ENCODE data around the gene GBF1.

GBF1 gene

DNA sequence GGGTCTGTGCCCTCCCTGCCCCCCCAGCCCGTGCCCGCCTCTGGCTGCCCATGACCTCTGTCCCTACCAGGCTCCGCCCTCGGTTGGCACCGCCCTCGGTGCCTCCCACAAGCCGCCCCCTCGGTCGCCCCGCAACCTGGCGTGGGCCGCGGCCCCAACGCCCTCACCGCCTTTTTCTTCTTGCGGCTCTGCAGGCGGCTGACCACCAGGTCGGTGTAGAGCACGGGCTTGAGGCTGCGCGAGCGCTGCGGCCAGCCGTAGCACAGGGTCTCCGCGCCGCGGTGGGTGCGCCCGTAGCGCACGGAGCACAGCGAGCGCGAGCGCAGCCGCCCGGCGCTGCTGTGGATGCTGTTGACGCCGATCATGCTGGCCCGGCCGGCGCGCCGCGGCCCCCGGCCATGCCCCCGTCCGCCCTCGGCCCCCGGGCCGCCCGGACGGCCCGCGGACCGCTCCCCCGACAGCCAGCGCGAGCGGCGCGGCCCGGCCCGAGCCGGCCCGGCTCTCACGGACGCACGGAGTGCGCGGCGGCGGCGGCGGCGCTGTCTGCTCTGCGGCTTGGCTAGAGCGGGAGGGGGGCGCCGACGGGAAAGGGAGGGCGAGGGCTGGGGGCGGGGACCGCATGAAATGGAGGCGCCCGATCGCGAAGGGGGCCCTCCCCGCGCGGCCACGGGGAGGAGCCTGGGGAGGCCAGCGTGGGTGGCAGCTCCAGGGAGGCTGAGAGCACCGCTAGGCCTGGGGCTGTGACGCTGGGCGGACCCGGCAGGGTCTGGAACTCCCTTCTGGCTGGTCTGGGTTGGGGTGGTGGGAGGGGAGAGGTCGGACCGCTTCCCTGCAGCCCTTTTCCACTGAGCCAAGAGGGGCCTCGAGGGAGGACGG, 163.6 kb downstream of the GBF1 start:
- no peak for DNase-seq (ENCODE audit: low spot score)

DNA sequence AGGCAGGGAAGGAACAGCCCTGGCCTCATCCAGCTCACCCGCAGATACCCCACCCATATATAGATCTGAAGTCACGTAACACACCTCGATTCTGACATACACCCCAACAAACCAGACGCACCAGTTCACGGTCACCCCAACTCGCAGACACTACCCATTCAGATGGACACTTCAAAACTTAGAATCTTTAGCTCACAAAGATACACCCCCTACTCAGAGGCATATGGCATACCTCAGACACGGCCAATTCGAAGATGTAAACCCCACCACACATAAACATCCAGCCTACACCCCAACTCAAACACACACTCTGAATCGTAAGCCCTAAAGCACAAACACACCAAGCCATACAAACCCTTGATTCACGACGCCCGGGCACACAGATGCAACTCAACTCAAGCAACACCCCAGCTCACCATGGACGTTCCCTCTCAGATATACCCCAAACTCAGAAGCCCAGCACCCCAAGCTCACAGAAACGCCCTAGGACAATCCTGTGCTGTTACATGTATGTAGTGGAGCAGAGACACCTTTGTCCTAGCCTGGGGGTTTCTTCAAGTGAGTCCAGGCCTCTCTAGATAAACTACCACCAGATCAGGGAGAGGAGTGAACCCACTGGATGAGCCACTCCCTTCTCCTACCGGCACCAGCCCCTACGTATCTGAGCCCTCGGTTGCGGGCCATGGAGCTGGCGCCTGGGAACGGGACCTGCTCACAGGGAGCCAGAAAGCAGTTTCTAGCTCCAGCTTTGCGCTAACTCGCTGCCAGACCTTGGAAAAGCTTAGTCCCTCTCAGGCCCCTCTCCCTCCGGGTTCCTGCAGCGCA, 164.5 kb downstream of the GBF1 start:
- no peak for DNase-seq (ENCODE audit: low spot score)

DNA sequence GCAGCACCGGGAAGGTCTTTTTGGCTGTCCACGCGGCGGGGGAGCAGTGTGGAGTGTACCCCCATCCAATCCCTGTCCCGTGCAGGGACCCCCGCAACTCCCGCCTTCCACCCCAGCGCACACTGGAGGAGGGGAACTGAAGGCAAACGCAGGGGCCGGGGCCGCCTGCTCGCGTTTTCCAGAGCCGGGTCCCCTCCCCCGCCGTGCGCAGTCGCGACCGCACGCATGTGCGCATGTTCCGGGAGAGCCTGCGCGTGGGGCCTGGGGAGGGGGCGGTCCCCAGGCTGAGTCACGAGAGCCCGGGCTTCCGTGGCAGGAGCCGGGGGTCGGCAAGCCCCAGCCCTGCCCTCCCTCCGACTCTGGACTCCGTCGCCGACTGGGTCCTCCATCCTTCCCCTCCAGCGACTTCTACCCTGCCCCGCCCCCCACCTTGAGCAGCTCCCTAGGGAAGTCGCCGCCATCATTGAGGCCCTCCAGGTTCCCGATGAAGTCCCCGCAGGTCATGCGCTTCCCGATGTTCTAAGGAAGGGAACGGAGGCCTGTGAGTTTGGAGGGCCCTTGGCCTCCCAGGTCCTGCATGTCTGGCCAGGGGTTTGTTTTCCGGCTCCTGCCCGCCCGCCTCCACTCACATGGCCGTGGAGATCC, 165.2 kb downstream of the GBF1 start:
- no peak for DNase-seq (ENCODE audit: low spot score)

DNA sequence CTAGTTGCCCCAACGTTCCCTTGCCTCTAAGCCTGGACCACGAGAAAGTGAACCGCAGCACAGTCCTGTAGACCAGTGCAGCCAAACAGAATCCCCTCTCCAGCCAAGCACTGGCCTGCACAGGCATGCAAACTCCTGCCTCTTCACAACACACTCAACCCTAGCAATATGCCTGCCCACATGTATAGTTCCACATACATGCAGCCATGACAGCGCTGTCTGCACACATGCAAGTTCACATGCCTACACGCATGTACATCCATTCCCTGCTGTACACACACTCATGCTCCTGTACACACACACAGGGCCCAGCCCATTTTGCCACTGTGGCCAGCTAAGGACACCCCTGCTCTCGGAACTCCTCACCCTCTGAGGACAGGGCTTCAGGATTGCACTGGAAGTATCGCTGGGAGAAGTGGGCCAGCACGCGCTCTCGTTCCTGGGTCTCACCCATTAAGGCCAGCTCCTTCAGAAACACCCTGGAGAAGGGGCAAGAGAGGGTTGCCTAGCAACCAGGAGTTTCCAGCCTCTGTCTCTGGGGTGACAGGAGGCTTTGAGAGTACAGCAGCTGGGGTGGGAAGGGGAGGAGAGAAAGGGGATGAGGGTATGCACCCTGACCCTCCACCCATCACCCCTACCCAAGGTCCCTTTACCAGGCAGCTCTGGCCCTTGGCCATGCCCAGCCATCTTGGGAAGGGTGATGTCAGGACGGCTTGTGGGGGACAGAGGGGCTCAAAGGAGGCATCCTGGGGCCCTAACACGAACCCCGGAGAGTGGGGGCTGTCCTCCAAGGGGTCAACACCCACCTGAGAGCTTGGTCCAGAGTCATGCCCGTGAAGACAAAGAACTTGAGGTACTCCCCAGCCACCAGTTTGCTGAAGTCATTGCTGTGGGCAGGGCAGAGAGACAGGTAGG, 166.3 kb downstream of the GBF1 start:
- no peak for DNase-seq (ENCODE audit: low spot score)

DNA sequence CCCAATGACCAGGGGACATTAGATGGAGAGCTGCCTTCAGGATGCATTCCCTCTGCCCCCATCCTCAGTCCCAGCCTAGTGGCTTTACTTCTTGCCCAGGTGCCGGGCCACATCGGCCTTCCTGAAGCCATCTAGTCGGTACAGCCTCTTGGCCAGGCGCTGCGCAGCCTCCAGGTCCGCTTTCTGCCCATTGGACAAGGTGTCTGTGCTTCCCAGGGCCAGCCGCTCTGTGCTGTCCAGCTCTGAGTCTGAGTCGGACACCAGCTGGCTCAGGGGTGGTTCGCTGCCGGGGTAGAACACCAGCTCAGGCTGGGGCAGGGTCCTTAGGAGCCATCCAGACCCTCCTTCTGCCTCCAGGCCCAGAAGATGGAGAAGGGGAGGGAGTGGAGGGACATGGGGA, 167.0 kb downstream of the GBF1 start:
- no peak for DNase-seq (ENCODE audit: low spot score)

DNA sequence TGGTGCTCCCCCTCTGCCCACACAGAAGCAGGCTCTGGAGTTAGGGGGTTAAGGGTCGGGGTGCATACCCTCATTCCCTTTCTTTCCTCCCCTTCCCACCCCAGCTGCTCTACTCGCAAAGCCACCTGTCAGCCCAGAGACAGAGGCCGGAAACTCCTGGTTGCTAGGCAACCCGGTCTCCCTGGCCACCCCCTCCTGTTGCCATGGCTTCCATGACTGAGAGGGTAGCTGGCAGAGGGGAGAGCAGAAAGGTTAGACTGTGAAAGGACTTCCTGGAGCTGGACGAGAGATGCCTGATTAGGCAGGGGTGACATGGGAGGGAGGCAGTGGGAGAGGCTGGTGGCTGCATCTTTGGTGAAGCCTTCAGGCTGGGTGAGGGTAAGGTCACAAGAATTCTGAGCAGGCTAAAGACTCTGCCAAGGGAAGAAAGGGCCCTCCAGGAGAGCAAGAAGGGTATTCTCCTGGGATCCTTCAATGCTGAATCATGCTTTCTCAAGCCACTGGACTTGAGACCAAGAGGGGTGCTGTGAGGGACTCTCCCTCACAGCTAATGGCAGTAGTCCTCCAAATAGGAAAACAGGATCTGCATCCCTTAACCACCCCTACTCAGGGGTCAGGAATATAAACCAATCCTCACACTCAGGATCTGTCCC, 167.8 kb downstream of the GBF1 start:
- DNase-seq (ENCODE audit: low spot score), result peak; percentile 44

- DNase-seq (ENCODE audit: low spot score), result no peak
Measured at GRCh38 chr10:102413806-102414561, 168.7 kb downstream of the GBF1 start.

GRCh38 chr10:102414749-102415148, 169.4 kb downstream of the GBF1 start:
- DNase-seq (ENCODE audit: low spot score), result no peak

GRCh38 chr10:102416283-102416682, 171.0 kb downstream of the GBF1 start:
- no peak for DNase-seq (ENCODE audit: low spot score)

DNA sequence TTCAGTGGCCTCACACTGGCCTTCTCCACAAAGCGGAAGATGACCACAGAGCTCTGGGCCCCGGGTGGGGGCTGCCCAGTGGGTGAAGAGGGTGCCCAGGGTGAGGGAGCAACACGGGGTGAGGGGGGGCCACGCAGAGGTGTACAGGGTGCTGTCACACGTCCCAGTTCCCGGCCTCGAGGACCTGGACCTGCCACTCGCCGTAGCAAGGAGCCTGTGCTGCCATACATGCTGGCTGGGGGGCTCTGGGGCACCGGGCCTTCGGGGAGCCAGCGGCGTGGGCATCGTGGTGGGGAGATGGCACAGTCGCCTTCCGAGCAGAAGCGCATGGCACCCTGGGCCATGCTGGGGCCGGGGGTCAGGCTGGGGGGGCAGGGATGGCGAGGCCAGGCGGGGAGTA, 171.4 kb downstream of the GBF1 start:
- no peak for DNase-seq (ENCODE audit: low spot score)

DNA sequence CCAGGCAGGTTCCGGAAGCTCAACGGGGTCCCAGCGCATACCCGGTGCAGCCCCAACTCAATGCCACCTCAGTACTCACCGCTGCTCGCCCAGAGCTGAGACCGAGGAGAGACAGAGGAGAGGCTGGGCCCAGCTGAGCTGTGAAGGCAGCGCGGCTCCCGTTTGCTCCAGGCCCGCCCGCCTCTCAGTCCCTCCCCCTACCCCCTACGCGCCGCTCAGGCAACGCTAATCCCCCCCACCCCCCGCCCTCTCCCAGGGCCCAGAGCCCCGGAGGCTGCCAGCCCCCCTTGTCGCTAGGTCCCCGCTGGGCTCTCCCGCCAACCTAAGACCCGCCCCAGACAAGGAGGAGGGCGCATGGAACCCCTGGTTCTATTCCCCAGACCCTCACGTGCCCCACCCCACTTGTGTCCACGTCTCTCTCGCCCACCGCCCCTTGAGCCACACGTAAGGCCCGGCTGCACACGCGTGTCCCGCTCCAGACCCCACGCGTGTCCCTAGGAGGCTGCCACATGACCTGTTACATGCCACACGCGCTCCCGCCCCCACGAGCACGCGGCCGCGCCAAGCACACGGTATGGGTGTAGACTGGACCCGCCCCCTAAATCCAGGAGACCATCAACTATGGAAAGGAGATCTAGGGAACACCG, 173.4 kb downstream of the GBF1 start, which contains the start of gene PSD:
TSS of gene PSD (minus strand) at position 164 of the 647 bp plus-strand sequence. CDS start 1,747 bp downstream, outside the sequence.
- DNase-seq (ENCODE audit: low spot score), result no peak

DNA sequence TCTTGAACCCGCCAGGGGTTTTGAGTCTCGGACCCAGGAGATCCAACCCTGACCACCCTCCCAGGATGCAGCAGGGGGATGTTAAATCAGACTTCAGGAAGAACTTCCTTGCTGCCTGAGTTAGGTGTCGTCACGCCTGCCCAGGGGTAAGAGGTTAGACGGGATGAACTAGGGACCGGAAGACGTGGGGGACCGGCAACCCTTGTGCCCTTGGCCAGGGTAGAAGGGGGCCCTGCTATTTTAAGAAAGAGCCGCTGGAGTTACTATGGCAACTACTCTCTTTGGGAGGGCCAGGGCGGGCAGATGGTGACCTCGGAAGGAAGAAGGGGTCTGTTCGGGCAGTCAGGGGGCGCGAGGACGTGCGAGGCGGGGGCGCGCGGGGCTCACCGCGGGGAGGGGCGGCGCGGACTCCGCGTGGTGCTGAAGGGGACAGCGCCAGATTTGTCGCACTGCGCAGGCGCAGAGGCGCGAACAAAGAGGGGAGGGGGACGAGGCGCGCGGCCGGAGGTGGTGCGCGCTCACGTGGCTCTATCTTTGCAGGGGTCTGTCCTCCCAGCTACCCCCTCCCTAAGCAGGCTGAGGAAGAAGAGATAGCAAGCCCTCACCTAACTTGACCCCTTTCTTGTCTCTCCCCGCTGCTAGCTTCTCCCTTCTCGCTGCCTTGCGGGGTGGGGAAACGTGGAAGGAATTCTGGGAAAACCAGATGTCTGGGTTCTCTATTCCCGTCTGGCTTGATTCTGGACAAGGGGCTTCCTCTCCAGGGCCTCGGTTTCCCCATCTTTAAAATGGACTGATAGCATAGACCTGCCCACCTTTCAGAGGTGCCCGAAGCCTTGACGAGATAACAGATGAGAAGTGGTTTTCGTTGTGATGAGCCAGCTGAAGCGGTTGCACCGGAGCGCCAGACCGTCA, 174.2 kb downstream of the GBF1 start:
- DNase-seq (ENCODE audit: low spot score), result peak; percentile 38

- peak; percentile 26 for DNase-seq (ENCODE audit: low spot score)
Measured at GRCh38 chr10:102420181-102420713, 174.9 kb downstream of the GBF1 start.

DNA sequence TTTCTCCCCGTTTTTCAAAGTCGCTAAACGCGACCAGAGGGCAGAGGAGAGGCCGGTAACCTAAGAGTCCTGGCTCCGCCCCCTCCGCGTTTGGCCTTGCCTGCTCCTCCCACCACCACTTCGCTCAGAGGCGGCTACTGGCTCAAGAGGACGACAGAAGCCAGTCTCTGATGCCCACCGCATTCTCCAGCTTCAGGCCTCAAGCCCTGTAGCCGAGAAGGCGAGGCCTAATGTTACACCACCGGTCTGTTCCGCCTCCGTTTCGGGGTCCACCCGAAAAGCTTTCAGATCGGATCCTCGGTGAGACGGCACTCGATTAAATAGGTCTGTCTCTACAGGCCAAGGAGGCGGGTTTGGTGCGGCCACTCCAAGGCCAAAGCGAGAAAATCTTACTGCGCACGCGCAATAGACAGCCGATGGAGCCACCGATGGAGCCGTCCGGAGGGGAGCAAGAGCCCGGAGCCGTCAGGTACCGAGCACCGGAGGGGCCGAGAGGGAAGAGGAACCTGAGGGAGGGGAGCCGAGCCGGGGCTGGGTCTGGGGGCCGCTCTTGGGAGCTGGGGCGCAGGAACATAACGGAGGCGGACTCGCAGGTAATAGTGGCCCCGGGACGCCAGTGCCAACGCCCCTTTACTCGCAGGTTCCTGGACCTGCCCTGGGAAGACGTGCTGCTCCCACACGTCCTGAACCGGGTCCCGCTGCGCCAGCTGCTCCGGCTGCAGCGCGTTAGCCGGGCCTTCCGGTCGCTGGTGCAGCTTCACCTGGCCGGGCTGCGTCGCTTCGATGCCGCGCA, 175.6 kb downstream of the GBF1 start, which contains the start of gene FBXL15:
TSS of gene FBXL15 (plus strand) at position 123 of the 793 bp plus-strand sequence. CDS start at position 417, 294 bp downstream.
- DNase-seq (ENCODE audit: low spot score), result peak; percentile 95

GRCh38 chr10:102421507-102421756, 176.1 kb downstream of the GBF1 start:
- DNase-seq (ENCODE audit: low spot score), result no peak

DNA sequence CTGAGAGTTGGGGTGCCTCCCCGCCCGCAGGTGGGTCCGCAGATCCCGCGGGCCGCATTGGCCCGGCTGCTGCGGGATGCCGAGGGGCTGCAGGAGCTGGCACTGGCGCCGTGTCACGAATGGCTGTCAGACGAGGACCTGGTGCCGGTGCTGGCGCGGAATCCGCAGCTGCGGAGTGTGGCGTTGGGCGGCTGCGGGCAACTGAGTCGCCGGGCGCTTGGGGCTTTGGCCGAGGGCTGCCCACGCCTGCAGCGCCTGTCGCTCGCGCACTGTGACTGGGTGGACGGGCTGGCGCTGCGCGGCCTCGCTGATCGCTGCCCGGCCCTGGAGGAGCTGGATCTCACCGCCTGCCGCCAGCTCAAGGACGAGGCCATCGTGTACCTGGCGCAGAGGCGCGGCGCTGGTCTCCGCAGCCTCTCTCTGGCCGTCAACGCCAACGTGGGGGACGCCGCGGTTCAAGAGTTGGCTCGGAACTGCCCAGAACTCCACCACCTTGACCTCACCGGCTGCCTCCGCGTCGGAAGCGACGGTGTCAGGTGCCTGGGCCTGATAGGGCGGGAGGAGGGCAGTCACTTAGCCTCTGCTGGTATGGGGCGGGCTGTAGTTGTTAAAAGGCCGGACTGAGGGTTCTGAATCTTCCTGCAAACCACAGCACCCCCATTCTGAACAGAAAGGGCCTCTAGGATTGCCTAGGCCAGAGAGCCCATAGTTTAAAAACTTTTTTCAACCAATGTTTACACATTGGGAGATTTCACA, 176.6 kb downstream of the GBF1 start:
- peak; percentile 73 for DNase-seq (ENCODE audit: low spot score)
